GM19397 (cell line): ENCODE data around the gene SLC38A5.
"Not testable (repeated sequence)": the region's sequence is repeated elsewhere in the genome, so short reads cannot be mapped to it uniquely, and the experiment has no call there.

ENCODE experiments used
- ATAC-seq: cut with Tn5 transposase; IDR thresholded peaks from one replicate; pipeline ENCODE4 v1.9.1; 2021; ENCODE audit warnings: mild to moderate bottlenecking, moderate library complexity; ENCODE audit not compliant: unreplicated experiment

The SLC38A5 gene

GRCh38 chrX:48470110-48470832 lies at the start of gene SLC38A5:
TSS of gene SLC38A5 (minus strand) at chrX:48470260. CDS start at chrX:48467924, 2,336 bp downstream.
- ATAC-seq: no peak

GRCh38 chrX:48519481-48519880 lies 49.4 kb upstream of the SLC38A5 start:
- not testable (repeated sequence) for ATAC-seq

GRCh38 chrX:48516987-48517386 lies 46.9 kb upstream of the SLC38A5 start:
- no peak for ATAC-seq

GRCh38 chrX:48516285-48516684 lies 46.2 kb upstream of the SLC38A5 start:
- ATAC-seq: no peak

GRCh38 chrX:48515842-48516241 lies 45.8 kb upstream of the SLC38A5 start:
- ATAC-seq: no peak

GRCh38 chrX:48514868-48515460 lies 44.9 kb upstream of the SLC38A5 start:
- ATAC-seq: no peak

- ATAC-seq: no peak
Observed at GRCh38 chrX:48514126-48514806, 44.2 kb upstream of the SLC38A5 start.

- ATAC-seq: no peak
Observed at GRCh38 chrX:48513670-48514069, 43.6 kb upstream of the SLC38A5 start.

- no peak for ATAC-seq
Observed at GRCh38 chrX:48512371-48512935, 42.4 kb upstream of the SLC38A5 start.

- ATAC-seq: no peak
Observed at GRCh38 chrX:48511560-48511959, 41.5 kb upstream of the SLC38A5 start.

- no peak for ATAC-seq
Observed at GRCh38 chrX:48509619-48510018, 39.6 kb upstream of the SLC38A5 start.

- ATAC-seq: peak; percentile 16
Observed at GRCh38 chrX:48509245-48509590, 39.2 kb upstream of the SLC38A5 start.

- peak; percentile 86 for ATAC-seq
Observed at GRCh38 chrX:48508400-48509244, 38.6 kb upstream of the SLC38A5 start, which contains the start of gene PORCN. TSS of gene PORCN (plus strand) at chrX:48508992. CDS start at chrX:48509821, 829 bp downstream.

GRCh38 chrX:48507246-48507645 lies 37.2 kb upstream of the SLC38A5 start:
- no peak for ATAC-seq

GRCh38 chrX:48505481-48505880 lies 35.4 kb upstream of the SLC38A5 start:
- ATAC-seq: no peak

- ATAC-seq: no peak
Observed at GRCh38 chrX:48504261-48504660, 34.2 kb upstream of the SLC38A5 start.

GRCh38 chrX:48498374-48498809 lies 28.3 kb upstream of the SLC38A5 start:
- ATAC-seq: no peak

GRCh38 chrX:48497871-48498270 lies 27.8 kb upstream of the SLC38A5 start:
- no peak for ATAC-seq

GRCh38 chrX:48496660-48497059 lies 26.6 kb upstream of the SLC38A5 start:
- ATAC-seq: no peak

GRCh38 chrX:48493890-48494364 lies 23.9 kb upstream of the SLC38A5 start:
- ATAC-seq: no peak
